GM12872 (cell line): ENCODE data around the gene PEX11B.

Experiments used
- TF ChIP-seq, protein P1 (sequence below): IDR thresholded peaks from 3 replicates; pipeline ENCODE4 v1.5.1; 2011; ENCODE audit warnings: low read depth, mild to moderate bottlenecking, low read length, moderate library complexity; ENCODE audit not compliant: insufficient read depth

Gene PEX11B, protein sequence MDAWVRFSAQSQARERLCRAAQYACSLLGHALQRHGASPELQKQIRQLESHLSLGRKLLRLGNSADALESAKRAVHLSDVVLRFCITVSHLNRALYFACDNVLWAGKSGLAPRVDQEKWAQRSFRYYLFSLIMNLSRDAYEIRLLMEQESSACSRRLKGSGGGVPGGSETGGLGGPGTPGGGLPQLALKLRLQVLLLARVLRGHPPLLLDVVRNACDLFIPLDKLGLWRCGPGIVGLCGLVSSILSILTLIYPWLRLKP

DNA sequence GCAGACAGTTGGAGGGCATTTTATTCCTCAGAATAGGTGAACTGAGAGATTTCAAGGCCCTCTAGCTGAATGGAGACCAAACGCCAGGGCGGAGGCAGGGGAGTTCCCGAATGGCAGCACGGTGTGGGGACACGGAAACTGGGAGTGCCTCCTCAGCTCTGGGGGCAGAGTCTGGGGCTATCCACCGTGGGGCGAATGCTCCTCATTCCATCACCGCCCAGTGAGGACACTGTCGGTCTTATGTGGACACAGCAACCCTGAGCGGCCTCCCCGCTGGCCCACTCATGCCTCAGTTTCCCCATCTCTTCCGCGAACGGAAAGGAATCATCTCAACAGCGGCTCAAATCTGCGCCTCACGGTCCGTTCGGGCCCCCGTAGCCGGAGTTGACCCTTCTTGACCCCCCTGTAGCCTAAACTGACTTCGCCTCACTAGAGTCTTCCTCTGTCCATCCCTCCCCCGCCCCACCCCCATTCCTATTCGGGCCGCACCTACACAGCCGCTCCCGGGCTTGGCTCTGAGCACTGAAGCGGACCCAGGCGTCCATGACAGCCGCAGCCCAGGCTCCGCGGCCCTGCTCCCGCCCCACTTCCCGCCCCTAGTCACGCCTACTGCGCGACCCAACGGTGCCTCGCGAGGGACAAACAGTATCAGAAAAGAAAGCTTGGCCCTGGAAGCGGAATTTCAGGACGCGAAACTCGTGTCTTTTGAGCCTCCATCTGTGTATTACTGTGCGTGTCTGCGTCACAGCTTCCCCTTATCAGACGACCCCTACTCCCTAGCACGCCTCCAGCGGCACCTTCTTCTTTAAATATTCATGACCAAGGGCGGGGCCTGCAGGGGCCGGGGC, at the start of gene PEX11B:
Gene PEX11B (minus strand): TSS at position 574 of the 848 bp plus-strand sequence. CDS start 29 bp downstream, at position 545.
- TF ChIP-seq, protein P1, sequence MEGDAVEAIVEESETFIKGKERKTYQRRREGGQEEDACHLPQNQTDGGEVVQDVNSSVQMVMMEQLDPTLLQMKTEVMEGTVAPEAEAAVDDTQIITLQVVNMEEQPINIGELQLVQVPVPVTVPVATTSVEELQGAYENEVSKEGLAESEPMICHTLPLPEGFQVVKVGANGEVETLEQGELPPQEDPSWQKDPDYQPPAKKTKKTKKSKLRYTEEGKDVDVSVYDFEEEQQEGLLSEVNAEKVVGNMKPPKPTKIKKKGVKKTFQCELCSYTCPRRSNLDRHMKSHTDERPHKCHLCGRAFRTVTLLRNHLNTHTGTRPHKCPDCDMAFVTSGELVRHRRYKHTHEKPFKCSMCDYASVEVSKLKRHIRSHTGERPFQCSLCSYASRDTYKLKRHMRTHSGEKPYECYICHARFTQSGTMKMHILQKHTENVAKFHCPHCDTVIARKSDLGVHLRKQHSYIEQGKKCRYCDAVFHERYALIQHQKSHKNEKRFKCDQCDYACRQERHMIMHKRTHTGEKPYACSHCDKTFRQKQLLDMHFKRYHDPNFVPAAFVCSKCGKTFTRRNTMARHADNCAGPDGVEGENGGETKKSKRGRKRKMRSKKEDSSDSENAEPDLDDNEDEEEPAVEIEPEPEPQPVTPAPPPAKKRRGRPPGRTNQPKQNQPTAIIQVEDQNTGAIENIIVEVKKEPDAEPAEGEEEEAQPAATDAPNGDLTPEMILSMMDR: no peak

DNA sequence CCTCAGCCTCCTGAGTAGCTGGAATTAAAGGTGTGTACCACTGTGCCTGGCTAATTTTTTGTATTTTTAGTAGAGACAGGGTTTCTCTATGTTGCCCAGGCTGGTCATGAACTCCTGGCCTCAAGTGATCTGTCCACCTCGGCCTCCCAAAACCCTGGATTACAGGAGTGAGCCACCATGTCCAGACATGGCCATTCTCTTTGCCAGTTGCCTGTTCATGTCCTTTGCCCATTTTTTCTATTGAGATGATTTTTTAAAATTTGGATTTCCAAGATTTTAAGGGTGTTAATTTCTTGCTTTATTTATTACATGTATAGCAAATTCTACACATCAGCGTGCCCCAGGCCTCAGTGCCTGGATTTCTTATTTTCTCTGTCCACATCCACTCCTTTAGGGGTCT, 48.8 kb upstream of the PEX11B start:
- TF ChIP-seq, protein P1: no peak

GRCh38 chr1:145965119-145965744, 46.7 kb upstream of the PEX11B start:
- TF ChIP-seq, protein P1: no peak

DNA sequence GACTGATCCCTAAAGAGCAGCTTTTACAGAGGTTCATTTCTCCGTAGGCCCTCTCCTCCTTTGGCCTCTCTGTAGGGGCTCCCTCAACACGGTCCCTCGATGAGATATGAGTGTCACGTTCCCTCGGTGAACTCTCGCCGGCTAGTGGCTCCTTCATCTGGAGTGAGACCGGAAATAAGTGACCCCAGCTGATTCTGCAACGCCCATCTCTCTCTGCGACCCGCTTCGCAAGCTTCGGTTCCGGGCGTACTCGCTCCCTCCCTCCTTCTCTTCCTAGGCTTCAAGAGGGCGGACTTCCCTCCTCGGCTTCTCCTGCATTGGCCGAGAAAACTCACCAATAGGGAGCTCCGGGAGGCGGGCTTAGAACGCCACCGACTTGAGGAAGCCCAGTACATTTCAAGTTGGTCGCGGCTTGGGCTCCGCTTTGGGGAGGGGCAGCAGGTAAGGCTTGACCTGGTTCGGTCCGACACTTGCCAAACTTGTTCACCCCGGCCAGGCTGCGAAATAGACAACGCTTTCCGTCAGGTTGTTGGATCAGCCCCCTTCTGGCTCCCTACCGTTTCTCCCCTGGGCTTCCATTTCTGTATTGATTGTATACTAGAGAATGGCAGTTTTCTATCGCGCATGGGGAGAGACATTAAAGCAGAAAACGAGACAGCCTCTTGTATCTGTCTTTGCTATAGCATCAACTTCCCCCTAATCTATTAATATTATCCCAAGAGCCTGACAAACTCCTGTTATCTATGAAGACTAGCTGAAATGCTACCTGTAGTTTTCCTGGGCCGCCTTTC, 46.0 kb upstream of the PEX11B start, which contains the start of the genes ANKRD34A and POLR3GL:
Gene ANKRD34A (minus strand): TSS at position 248 of the 791 bp plus-strand sequence. CDS start 2,816 bp downstream, outside the sequence.
Gene POLR3GL (plus strand): TSS at position 363 of the 791 bp plus-strand sequence. CDS start 10,176 bp downstream, outside the sequence.
- TF ChIP-seq, protein P1: 0 out of 3 replicates have a peak, but pooled peaks have one; percentile 1

GRCh38 chr1:145963265-145964019, 44.9 kb upstream of the PEX11B start:
- TF ChIP-seq, protein P1: no peak

- TF ChIP-seq, protein P1: no peak
Observed at GRCh38 chr1:145962157-145963102, 43.9 kb upstream of the PEX11B start.
